ENCODE measurements around the gene ITGB8. TPM values are rescaled to one million over a fixed set of nuclear protein-coding genes. Genes with fewer than 3 reads are reported as not detected.
A peak's percentile ranks its signal among the peaks of the same experiment; 100 is the strongest.

The ITGB8 gene
- total and polyA plus RNA-seq, 9 of the 15 experiments (the other 6 are each of a cell fraction or from before 2014, with no cell fraction given) = under 0.01 to 0.03 (median 0.02) TPM; not detected in 6

DNA sequence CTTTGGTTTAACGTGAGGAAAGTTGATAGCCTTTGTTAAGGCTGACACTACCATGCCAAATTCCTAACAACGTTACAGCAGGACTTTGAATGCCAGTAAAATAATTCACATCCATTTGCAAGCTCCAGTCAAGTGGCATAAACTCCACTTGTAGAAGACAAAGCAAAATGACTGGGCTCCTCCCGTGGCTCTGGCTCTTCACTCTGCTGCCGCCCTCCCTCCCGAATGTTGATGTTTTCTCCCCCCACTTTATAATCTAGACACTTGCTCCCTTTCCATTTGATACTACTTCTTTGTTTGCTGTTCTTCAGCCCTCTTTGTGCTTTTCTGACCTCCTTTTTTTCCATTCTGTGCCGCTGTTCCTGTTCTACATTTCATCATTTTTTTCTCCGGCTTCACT, 22.8 kb upstream of the ITGB8 start:
- DNase-seq (ENCODE audit: extremely low read depth in 1 of 4, low spot score in 3 of 4) (peak in 2 of 4 experiments; percentile 19 to 20), FAIRE-seq (peak; percentile 11), ATAC-seq (0 out of 3 replicates have a peak, but pooled peaks have one; percentile 33)
- Histone ChIP-seq H3K4me1 (replicated peaks in 1 of 2; ENCODE audit: control insufficient read depth in 2 of 2, insufficient read depth in 2 of 2, low read length in 2 of 2) (peaks cover 9 to 18% of the 10 kb centered on the region in 2 experiments), H3K27me3 (ENCODE audit: control insufficient read depth in 2 of 2, insufficient read depth in 2 of 2, low read length in 2 of 2) (no peaks in the 10 kb centered on the region), H3K9me1 (ENCODE audit: control insufficient read depth, insufficient read depth, low read length) (no peaks in the 10 kb centered on the region), H3K4me2 (ENCODE audit: insufficient read depth, low read length) (no peak overlapping the region), H3K9me3 (replicated peaks; ENCODE audit: control insufficient read depth, insufficient read depth, low read depth, low read length) (0 out of 2 replicates have a peak, but pooled peaks cover 2% of the 10 kb centered on the region), H3K36me3 (ENCODE audit: control insufficient read depth, insufficient read depth, low read length) (no peaks in the 10 kb centered on the region), H3K27ac (ENCODE audit: extremely low read depth, low read depth, low read length) (no peak overlapping the region), H3K79me2 (ENCODE audit: control insufficient read depth, insufficient read depth, low read length) (no peaks in the 10 kb centered on the region), H3K9ac (ENCODE audit: insufficient read depth in 1 of 2, low read depth in 2 of 2, low read length in 2 of 2) (no peak overlapping the region), H4K20me1 (replicated peaks; ENCODE audit: control insufficient read depth, insufficient read depth, low read length) (no peaks in the 10 kb centered on the region), H3K4me3 (no peak overlapping the region), H2AFZ (ENCODE audit: low read depth, low read length) (peak overlapping the region; percentile 73)
- ChIA-PET POLR2A (interaction anchor here (0.9 to 1.0 kb wide), 2 partner anchors 9 to 90 kb away, joined by 3 read pairs; no protein-coding TSS in a partner anchor), CTCF (ENCODE audit: low intra/inter-chr PET ratio) (no interaction called here)
- in situ Hi-C loops (cut with MboI) = no loop called here
- intact Hi-C loops (cut with micrococcal nuclease) = loop anchor here (5.0 kb wide), 1 partner anchor 111 kb away; no protein-coding TSS in a partner anchor
- TF ChIP-seq KAT7 (CRISPR knock-in tag; IDR thresholded peaks at IDR 0.05; ENCODE audit: borderline replicate concordance) = no peak
- TF ChIP-seq CSDE1 (IDR thresholded peaks at IDR 0.05) = peak in 1 of 2 experiments; percentile 51; a peak in 1 of 4 replicates
- 0 out of 2 replicates have a peak, but pooled peaks have one; percentile 30 for TF ChIP-seq EHMT2 (IDR thresholded peaks at IDR 0.05)
- WGBS (ENCODE audit: insufficient coverage, low coverage, missing lambda C conversion rate) = 43% methylated on average over 7 of the region's 7 CpGs
- no TSS peak for BruUV-seq (replicated peaks)

DNA sequence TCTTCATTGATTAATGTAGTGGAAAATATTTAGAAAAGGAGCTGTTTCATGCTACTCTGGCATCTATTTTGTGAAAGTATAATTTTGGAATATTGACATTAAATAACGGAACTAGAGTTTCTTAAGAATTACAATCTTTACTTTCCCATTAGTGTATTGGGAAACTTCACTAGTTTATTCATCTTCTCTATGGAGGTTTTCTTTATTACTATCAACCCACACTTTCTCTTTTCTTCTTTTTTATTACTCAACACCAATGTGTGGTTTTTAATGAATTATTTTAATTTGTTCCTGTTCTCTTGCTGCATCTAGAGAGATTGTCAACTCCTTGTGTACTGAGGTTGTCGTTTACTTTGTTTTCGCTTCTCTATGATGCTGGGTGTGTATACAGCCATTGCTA, 20.4 kb upstream of the ITGB8 start:
- CTCF ChIA-PET (ENCODE audit: low intra/inter-chr PET ratio) = interaction anchor here (1.6 to 2.7 kb wide), 3 partner anchors 152 to 563 kb away, joined by 3 to 20 read pairs (median 5); no protein-coding TSS in a partner anchor
- Histone ChIP-seq H3K79me2 (ENCODE audit: control insufficient read depth, insufficient read depth, low read length) (no peaks in the 10 kb centered on the region), H4K20me1 (replicated peaks; ENCODE audit: control insufficient read depth, insufficient read depth, low read length) (no peaks in the 10 kb centered on the region), H3K9me1 (ENCODE audit: control insufficient read depth, insufficient read depth, low read length) (no peaks in the 10 kb centered on the region), H2AFZ (ENCODE audit: low read depth, low read length) (peak overlapping the region; percentile 29; the same call in 1 of the 2 replicates), H3K27ac (ENCODE audit: extremely low read depth, low read depth, low read length) (no peak overlapping the region), H3K36me3 (ENCODE audit: control insufficient read depth, insufficient read depth, low read length) (no peaks in the 10 kb centered on the region), H3K4me1 (replicated peaks in 1 of 2; ENCODE audit: control insufficient read depth in 2 of 2, insufficient read depth in 2 of 2, low read length in 2 of 2) (peaks cover 9 to 18% of the 10 kb centered on the region in 2 experiments), H3K9ac (ENCODE audit: insufficient read depth in 1 of 2, low read depth in 2 of 2, low read length in 2 of 2) (no peak overlapping the region), H3K4me3 (no peak overlapping the region), H3K9me3 (replicated peaks; ENCODE audit: control insufficient read depth, insufficient read depth, low read depth, low read length) (no peaks in the 10 kb centered on the region), H3K27me3 (ENCODE audit: control insufficient read depth in 2 of 2, insufficient read depth in 2 of 2, low read length in 2 of 2) (no peaks in the 10 kb centered on the region), H3K4me2 (ENCODE audit: insufficient read depth, low read length) (no peak overlapping the region)
- in situ Hi-C loops (cut with MboI) = no loop called here
- DNase-seq (ENCODE audit: extremely low read depth in 1 of 4, low spot score in 3 of 4) (no peak), FAIRE-seq (no peak), ATAC-seq (no peak)
- POLR2A ChIA-PET = no interaction called here
- BruUV-seq (replicated peaks) = no TSS peak
- WGBS (ENCODE audit: insufficient coverage, low coverage, missing lambda C conversion rate) = 87% methylated on average over 3 of the region's 3 CpGs
- intact Hi-C loops (cut with micrococcal nuclease) = loop anchor here (2.0 to 5.0 kb wide), 3 partner anchors 287 to 603 kb away; partner anchors contain the start of gene POLR1F
- TF ChIP-seq, protein P1, sequence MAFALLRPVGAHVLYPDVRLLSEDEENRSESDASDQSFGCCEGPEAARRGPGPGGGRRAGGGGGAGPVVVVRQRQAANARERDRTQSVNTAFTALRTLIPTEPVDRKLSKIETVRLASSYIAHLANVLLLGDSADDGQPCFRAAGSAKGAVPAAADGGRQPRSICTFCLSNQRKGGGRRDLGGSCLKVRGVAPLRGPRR (CRISPR knock-in tag; IDR thresholded peaks at IDR 0.05) = no peak
- TF ChIP-seq NFIX (CRISPR knock-in tag; IDR thresholded peaks at IDR 0.05; ENCODE audit: low read depth) (no peak), HMG20B (CRISPR knock-in tag; IDR thresholded peaks at IDR 0.05) (no peak)
